Left kidney (tissue), 2 donors: ENCODE data around the gene KRT81. TPM values are rescaled to one million over a fixed set of nuclear protein-coding genes. Genes with fewer than 3 reads are reported as not detected.
A peak's percentile ranks its signal among the peaks of the same experiment; 100 is the strongest.
"Not testable (repeated sequence)": the region's sequence is repeated elsewhere in the genome, so short reads cannot be mapped to it uniquely, and the experiment has no call there.

Source experiments
- DNase-seq: peaks from one replicate; pipeline ENCODE4 v3.0.0-alpha.2; 2013
- polyA plus RNA-seq: library from polyadenylated mRNA; unstranded; fragments of 120-200 nt; gene quantifications from one replicate; pipeline ENCODE4 v1.2.1, GENCODE V29; 2013; ENCODE audit not compliant: insufficient read length

KRT81 gene
- polyA plus RNA-seq, 1 donor, result not detected

DNA sequence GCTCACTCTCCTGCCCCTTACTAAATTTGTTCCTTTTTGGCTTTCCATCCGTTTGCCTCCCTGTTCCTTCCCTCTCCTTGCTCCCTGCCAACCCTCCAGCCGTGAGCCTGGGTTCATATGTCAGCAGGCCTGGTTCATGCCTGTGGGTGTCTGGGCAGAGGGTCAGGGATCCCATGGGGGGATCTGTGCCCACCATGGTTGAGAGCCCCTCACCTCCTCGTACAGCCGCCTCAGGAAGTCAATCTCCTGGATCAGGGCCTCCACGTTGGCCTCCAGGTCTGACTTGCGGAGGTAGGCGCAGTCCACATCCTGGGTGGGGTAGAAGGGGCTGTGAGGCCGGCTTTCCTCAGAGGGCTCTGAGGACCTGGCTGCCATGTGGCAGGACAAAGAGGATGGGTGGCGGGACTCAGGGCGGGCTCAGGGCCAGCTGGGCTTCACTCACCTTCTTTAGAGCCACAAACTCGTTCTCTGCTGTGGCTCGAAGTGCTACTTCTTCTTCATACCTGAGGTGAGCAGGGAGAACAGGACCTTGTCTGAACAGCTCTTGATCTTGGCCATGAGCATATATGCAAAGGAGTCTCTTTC is 26.2 kb upstream of the KRT81 start:
- no peak for DNase-seq

- DNase-seq, result no peak
Observed at GRCh38 chr12:52316701-52317100, 25.4 kb upstream of the KRT81 start.

GRCh38 chr12:52316290-52316689 is 25.0 kb upstream of the KRT81 start:
- DNase-seq, result no peak

- not testable (repeated sequence) for DNase-seq
Observed at GRCh38 chr12:52315721-52316120, 24.4 kb upstream of the KRT81 start.

DNA sequence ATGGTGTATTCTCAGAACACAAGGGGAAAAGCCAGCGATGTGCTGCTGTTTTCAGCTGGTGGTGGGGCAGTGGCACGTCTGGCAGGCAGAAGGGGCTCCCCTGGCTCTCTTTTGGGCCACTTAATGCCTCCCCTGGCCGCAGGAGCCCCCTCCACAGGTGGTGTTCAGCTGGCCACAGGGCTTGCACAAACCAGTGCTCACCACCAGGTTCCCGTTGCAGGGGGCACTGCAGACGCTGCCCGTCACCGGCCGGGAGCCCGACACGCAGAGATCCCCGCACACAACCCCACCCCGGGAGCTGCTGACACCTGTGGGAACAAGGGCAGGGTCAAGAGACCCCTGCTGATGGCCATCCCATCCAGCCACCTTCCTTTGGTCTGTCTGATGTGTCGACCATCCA is 23.2 kb upstream of the KRT81 start:
- no peak for DNase-seq

DNA sequence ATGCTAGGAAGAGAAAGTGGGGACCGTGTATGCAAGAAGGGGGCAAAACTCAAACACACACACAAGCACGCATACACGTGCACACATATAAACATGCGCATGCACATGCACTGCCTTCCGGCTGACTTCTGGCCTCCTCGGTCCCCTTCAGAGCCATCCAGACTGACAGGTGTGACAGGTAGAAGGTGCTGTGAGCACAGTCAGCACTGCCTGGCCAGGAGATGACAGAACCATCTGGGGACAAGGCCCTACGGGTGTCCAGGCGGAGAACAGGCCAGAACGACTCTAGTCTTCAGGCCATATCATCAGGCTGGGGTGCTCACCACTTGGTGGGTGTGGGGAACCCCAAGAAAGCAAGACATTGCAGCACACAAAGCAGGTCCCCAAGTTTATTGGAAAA is 22.6 kb upstream of the KRT81 start:
- no peak for DNase-seq

DNA sequence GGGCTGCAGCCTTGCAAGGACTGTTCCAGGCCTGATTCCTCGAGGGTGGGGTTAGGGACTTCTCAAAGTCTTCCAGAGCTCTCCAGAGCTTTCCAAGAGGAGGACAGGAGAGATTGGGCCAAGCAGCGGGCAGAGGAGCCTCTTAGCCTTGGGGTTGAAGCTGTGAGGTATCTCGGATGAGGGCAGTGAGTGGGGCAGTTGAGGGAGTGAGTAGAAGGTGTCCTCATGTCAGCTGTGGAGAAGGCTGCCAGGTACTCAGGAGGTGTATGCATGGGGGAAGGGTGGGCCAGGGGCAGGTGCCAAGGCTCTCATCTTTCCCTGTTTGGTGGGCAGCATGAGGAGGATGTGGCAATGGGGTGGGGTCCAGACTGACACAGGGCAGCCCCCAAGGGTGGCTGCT is 22.1 kb upstream of the KRT81 start:
- no peak for DNase-seq

GRCh38 chr12:52312086-52312485 is 20.8 kb upstream of the KRT81 start:
- no peak for DNase-seq

GRCh38 chr12:52311285-52311648 is 19.9 kb upstream of the KRT81 start:
- DNase-seq, result no peak

DNA sequence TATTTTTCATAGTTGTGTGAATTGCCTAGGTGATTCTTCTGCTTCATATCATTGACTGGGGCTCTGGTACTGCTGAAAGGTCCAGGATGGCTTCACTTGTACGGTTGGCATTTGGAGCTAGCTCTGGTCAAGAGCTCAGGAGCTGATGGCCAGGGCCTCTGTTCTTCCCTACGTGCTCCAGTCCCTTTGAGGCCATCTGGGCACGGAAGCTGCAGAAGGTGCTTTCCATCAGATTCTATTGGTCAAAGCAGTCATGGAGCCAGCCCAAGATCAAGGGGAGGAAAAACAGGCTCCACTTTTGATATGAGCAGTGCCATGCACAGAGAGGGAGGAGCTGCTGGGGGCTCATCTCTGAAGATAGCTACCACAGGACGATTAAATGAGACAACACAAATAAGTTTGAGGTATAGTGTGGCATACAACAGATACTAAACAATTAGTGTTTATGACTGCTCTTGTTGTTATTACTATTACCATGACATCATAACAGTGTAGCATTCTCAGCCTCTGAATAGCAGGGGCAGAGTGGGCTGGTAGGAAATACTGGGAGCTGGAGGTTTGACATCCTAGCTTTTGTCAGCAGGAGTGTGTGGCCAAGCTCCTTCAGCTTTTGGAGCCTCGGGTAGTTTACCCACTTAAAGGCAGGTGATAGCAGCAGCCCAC is 19.4 kb upstream of the KRT81 start:
- DNase-seq, result no peak

DNA sequence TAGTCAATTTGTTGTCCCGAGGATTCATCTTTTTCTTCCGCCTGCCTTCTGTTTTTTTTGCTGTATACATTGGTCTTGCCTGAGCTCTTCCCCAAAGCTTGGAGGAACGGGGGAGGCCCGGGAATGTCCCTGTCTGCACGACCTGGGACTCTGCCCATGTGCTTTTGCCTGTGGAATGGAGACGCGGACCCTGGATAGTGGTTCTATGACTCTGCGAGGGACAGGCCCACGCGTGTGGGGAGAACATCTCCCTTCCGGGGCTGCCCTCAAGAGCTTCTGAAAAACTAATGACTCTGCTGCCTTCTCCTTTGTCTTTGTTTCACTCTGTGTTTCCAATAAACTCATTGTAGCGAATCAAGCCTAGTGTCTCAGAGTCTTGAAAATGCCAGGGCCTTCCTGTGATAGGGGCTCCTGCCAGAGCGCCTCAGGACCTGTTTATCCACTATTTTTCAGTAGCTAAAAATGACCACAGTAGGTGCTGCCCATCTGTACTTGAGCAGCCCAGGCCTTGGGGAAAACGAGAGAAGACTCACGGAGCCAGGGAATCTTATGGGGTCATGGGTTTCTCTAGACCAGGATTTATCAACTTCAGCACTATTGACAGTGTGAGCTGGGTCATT is 17.6 kb upstream of the KRT81 start:
- no peak for DNase-seq

GRCh38 chr12:52307836-52308805 is 16.8 kb upstream of the KRT81 start:
- DNase-seq, result peak; percentile 53

- DNase-seq, result no peak
Observed at GRCh38 chr12:52306731-52307130, 15.4 kb upstream of the KRT81 start.

GRCh38 chr12:52305921-52306705 is 14.8 kb upstream of the KRT81 start:
- no peak for DNase-seq

DNA sequence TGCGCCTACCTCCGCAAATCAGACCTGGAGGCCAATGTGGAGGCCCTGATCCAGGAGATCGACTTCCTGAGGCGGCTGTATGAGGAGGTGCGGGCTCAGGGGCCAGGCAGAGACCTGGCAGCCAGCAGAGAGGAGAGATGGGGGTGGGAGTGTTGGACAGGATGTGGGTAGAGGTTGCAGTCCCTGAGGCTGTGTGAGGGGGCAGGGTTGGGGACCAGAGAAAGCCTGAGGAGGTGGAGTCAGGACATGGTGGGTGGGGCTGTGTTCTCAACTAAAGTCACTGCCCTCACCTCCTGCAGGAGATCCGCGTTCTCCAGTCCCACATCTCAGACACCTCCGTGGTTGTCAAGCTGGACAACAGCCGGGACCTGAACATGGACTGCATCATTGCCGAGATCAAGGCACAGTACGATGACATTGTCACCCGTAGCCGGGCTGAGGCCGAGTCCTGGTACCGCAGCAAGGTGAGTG is 13.6 kb upstream of the KRT81 start:
- DNase-seq, result not testable (repeated sequence)

- DNase-seq, result not testable (repeated sequence)
Observed at GRCh38 chr12:52302242-52302914, 11.0 kb upstream of the KRT81 start.

DNA sequence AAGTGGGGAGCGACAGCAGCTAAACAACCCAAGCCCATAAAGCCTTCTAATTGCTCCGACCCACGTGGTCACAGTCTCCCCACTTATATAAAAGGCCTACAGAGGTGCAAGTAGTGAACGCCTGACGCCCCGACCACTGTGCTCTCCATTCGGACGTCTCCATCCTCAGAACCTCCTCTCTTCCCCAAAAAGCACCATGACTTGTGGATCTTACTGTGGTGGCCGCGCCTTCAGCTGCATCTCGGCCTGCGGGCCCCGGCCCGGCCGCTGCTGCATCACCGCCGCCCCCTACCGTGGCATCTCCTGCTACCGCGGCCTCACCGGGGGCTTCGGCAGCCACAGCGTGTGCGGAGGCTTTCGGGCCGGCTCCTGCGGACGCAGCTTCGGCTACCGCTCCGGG is 10.4 kb upstream of the KRT81 start:
- not testable (repeated sequence) for DNase-seq

DNA sequence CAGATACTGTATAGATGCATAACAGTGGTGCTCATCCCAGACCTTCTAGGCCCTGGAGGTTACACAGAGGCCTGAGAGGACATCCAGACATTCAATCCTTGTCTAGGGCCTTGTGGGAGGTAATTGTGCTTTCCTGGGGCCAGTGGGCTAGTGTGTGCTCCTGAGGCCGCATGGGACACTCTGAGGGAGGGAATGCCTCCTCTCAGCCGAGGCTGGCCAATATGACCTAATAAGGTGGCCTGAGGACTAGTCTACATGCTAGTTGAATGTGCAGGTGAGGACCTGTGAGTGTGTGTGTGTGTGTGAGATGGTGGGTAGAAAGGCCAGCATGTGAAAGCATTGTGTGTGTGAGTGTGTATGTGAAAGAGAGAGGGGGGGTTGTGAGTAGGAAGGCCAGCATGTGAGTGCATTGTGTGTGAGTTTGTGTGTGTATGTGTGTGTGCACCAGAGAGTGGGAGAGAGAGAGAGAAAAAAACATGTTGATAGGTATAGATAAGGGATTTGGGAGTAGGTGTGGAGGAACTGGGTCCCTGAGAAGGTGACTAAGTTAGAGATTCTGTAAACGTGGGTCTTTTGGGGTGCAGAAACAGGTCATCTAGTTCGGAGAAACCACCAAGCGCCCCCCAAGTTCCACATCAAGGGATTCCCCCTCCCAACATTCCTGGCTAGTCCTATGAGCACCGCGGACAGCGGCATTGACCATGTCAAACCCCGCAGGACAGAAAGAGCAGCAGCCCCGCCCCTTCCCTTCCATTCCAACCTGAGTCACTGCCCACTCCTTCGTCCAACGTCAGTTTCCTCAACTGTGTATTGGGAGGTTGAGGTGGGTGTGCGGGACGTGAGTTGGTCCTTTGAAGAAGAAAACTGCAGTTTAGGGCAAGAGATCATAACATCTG is 9.7 kb upstream of the KRT81 start:
- no peak for DNase-seq

GRCh38 chr12:52298677-52299190 is 7.4 kb upstream of the KRT81 start:
- no peak for DNase-seq
